Heart left ventricle (tissue), 16 donors: Measurements from ENCODE around the gene RSRP1. TPM values are rescaled to one million over a fixed set of nuclear protein-coding genes. Genes with fewer than 3 reads are reported as not detected.

Experiments used
- ATAC-seq, 4 donors: fragments of 200-7000 bp; cut with Tn5 transposase; one replicate each; pipeline ENCODE4 v1.9.1; 2020 to 2022; ENCODE audit warnings: moderate library complexity in 4 of 4, mild to moderate bottlenecking in 3 of 4, moderate number of reproducible peaks in 1 of 4
- DNase-seq, 5 donors: peaks; one replicate each; pipeline ENCODE4 v3.0.0-alpha.2; 2020
- H3K27ac ChIP-seq, 12 donors: fragments of 200-600 bp; sonication (generic) in 4 of 12; one replicate each; pipeline versions ENCODE4 v1.5.0 to v1.8.0; 2016 to 2022; ENCODE audit warnings: mild to moderate bottlenecking in 2 of 12
- H3K27me3 ChIP-seq, 9 donors: fragments of 200-600 bp; sonication (generic) in 2 of 9; one replicate each; pipeline versions ENCODE4 v1.5.1 to v1.8.0; 2016 to 2022; ENCODE audit warnings: mild to moderate bottlenecking in 3 of 9
- H3K36me3 ChIP-seq, 9 donors: fragments of 200-600 bp; sonication (generic) in 2 of 9; one replicate each; pipeline versions ENCODE4 v1.5.0 to v1.8.0; 2018 to 2022; ENCODE audit warnings: mild to moderate bottlenecking in 2 of 9
- H3K4me1 ChIP-seq, 12 donors: fragments of 200-600 bp; sonication (generic) in 4 of 12; one replicate each; pipeline versions ENCODE4 v1.5.0 to v1.8.0; 2016 to 2022; ENCODE audit warnings: mild to moderate bottlenecking in 3 of 12
- H3K4me3 ChIP-seq, 12 donors: fragments of 200-600 bp; sonication (generic) in 4 of 12; one replicate each; pipeline versions ENCODE4 v1.5.0 to v1.8.0; 2017 to 2022; ENCODE audit warnings: mild to moderate bottlenecking in 9 of 12, moderate library complexity in 4 of 12
- H3K9me3 ChIP-seq, 12 donors: fragments of 200-600 bp; sonication (generic) in 4 of 12; one replicate each; pipeline versions ENCODE4 v1.5.0 to v1.8.0; 2016 to 2022; ENCODE audit warnings: mild to moderate bottlenecking in 1 of 12
- CTCF ChIP-seq, 12 donors: fragments of 200-600 bp; sonication (generic) in 4 of 12; IDR thresholded peaks; one replicate each; pipeline versions ENCODE4 v1.5.0 to v1.8.0; 2018 to 2022; ENCODE audit warnings: antibody characterized with exemption in 12 of 12, mild to moderate bottlenecking in 5 of 12
- POLR2A ChIP-seq, 2 donors: fragments of 450-650 bp; IDR thresholded peaks; one replicate each; pipeline ENCODE4 v1.6.1; 2017; ENCODE audit warnings: antibody characterized with exemption in 2 of 2, mild to moderate bottlenecking in 2 of 2, moderate library complexity in 2 of 2
- WGBS, 4 donors: extraction: QIAGEN DNeasy Blood & Tissue Kit in 2 of 4; methylation state at CpG; one replicate each; pipeline versions ENCODE4 v1.1.5 to v1.1.7; 2013 to 2018; 5-methylcytosine and 5-hydroxymethylcytosine counted together
- intact Hi-C, 10 donors: fragments of 100-400 bp; cut with DNase I; formaldehyde crosslinking; loops; one replicate each; pipeline versions ENCODE4 v1.11.1 to v1.14.2; 2022
- polyA plus RNA-seq, 2 donors: library from polyadenylated mRNA; stranded (reverse); fragments of 200-250 nt; gene quantifications; one replicate each; pipeline ENCODE4 v1.2.3, GENCODE V29; 2013
- total RNA-seq, 9 donors: library from RNA; depleted of rRNA in 2 of 9; stranded (reverse); fragments of >200 nt in 2 of 9; fragmentation: NEBNext Ultra II Directional in 3 of 9; extraction: Animal tissue kit (Norgen Biotek cat#: 25700) in 3 of 9; gene quantifications; one replicate each; pipeline versions ENCODE4 v1.1.0 to v1.2.4, GENCODE V29; 2016 to 2023
- donor health status: ischemic (EF 13 %, LVEDD 7.1; RV severe dilation, severe dysfunction).
- donor health status: healthy with polysubstance abuse.
- donor health status: DM: no; HTN: yes; CAD: no.
- donor health status: DM: no; HTN: no; CAD: no.
- donor health status: ischemic (EF 25% LVEDD 6.9; RV normal size, moderate dysfunction).
- donor health status: ischemic (EF 25% LVEDD 5.7; RV mildly dilated, moderate dysfunction).
- donor health status: healthy.
- donor health status: DM: yes; HTN: yes; CAD: no.
- donor health status: ischemic (EF 35%, LVEDD 5.7; RV mildly dilated, moderate dysfunction).
- donor health status: nonischemic (EF 11% LVEDD 7.7; RV severe dilation, severe dysfunction).
- donor health status: DM: yes; HTN: yes; CAD: no.
- donor health status: PGD.
- donor health status: ischemic (EF 29% LVEDD 5.4; RV normal size, mild dysfunction).
- donor health status: nonischemic (EF 23%, LVEDD 6.1; RV moderate dilation, normal function).

The RSRP1 gene
- total and polyA plus RNA-seq, 11 donors, result 14.4 to 114 (median 29.4) TPM

- WGBS, 4 donors, result 0 to 2% (median 1%) methylated on average over 43 to 54 of the region's 54 CpGs
- DNase-seq, result peak; percentile 92 to 95 (median 92)
- intact Hi-C loops, result no loop called here
- ATAC-seq, result peak; percentile 91 to 97 (median 95)
- Histone ChIP-seq H3K36me3 (peaks cover 3 to 59% (median 47%) of the 10 kb centered on the region in 9 donors), H3K27me3 (no peaks in the 10 kb centered on the region), H3K4me3 (peak within 1 kb of the TSS; percentile 60 to 94 (median 76)), H3K9me3 (no peaks in the 10 kb centered on the region), H3K27ac (peak within 1 kb of the TSS; percentile 73 to 98 (median 92)), H3K4me1 (peaks cover 0 to 47% (median 27%) of the 10 kb centered on the region in 12 donors)
- TF ChIP-seq POLR2A (IDR thresholded peaks at IDR 0.05) (peak in 1 of 2 donors; percentile 52), CTCF (IDR thresholded peaks at IDR 0.05) (no peak)
Measured at GRCh38 chr1:25232027-25232865, 15.0 kb downstream of the RSRP1 start, which contains the start of gene SYF2. SYF2 (minus strand) TSS chr1:25232502; CDS start chr1:25232467, 35 bp downstream.

- no peaks in the 10 kb centered on the region for H3K27me3 ChIP-seq
- intact Hi-C loops, result loop anchor here in 2 of 10 donors (5.0 to 10.0 kb wide), 2 partner anchors 569 to 571 kb away; no protein-coding TSS in a partner anchor
- no peaks in the 10 kb centered on the region for H3K9me3 ChIP-seq
- H3K4me1 ChIP-seq, result no peaks in the 10 kb centered on the region
- H3K4me3 ChIP-seq, result no peak overlapping the region
- WGBS, 4 donors, result 73 to 90% (median 80%) methylated on average over 3 of the region's 3 CpGs
- TF ChIP-seq POLR2A (IDR thresholded peaks at IDR 0.05), result no peak
- no peak for TF ChIP-seq CTCF (IDR thresholded peaks at IDR 0.05)
- H3K27ac ChIP-seq, result no peak overlapping the region
- no peak for ATAC-seq
- H3K36me3 ChIP-seq, result peaks cover 3 to 93% (median 90%) of the 10 kb centered on the region in 9 donors
- no peak for DNase-seq
Measured at GRCh38 chr1:25223471-25223870, 23.8 kb downstream of the RSRP1 start.

GRCh38 chr1:25222606-25223005 is 24.6 kb downstream of the RSRP1 start:
- peaks cover 0 to 85% (median 82%) of the 10 kb centered on the region in 9 donors for H3K36me3 ChIP-seq
- no peak overlapping the region for H3K27ac ChIP-seq
- no peaks in the 10 kb centered on the region for H3K27me3 ChIP-seq
- DNase-seq, result no peak
- intact Hi-C loops, result loop anchor here in 2 of 10 donors (5.0 to 10.0 kb wide), 2 partner anchors 568 to 570 kb away; no protein-coding TSS in a partner anchor
- no peak for ATAC-seq
- no peak overlapping the region for H3K4me3 ChIP-seq
- 84 to 91% (median 88%) methylated on average over 4 of the region's 4 CpGs for WGBS, 4 donors
- TF ChIP-seq CTCF (IDR thresholded peaks at IDR 0.05), result no peak
- no peak for TF ChIP-seq POLR2A (IDR thresholded peaks at IDR 0.05)
- no peaks in the 10 kb centered on the region for H3K9me3 ChIP-seq
- H3K4me1 ChIP-seq, result no peaks in the 10 kb centered on the region

- ATAC-seq, result no peak
- Histone ChIP-seq H3K27me3 (no peaks in the 10 kb centered on the region), H3K4me3 (no peak overlapping the region), H3K27ac (no peak overlapping the region), H3K9me3 (no peaks in the 10 kb centered on the region), H3K4me1 (no peaks in the 10 kb centered on the region), H3K36me3 (peaks cover 0 to 65% (median 62%) of the 10 kb centered on the region in 9 donors)
- no peak for TF ChIP-seq CTCF (IDR thresholded peaks at IDR 0.05)
- TF ChIP-seq POLR2A (IDR thresholded peaks at IDR 0.05), result no peak
- no peak for DNase-seq
- 74 to 80% (median 77%) methylated on average over 3 of the region's 3 CpGs for WGBS, 4 donors
- intact Hi-C loops, result loop anchor here in 2 of 10 donors (5.0 to 10.0 kb wide), 2 partner anchors 566 to 568 kb away; no protein-coding TSS in a partner anchor
Measured at GRCh38 chr1:25220666-25221065, 26.6 kb downstream of the RSRP1 start.
